ENCODE measurements around the gene PHYH.

- TF ChIP-seq, protein P1, sequence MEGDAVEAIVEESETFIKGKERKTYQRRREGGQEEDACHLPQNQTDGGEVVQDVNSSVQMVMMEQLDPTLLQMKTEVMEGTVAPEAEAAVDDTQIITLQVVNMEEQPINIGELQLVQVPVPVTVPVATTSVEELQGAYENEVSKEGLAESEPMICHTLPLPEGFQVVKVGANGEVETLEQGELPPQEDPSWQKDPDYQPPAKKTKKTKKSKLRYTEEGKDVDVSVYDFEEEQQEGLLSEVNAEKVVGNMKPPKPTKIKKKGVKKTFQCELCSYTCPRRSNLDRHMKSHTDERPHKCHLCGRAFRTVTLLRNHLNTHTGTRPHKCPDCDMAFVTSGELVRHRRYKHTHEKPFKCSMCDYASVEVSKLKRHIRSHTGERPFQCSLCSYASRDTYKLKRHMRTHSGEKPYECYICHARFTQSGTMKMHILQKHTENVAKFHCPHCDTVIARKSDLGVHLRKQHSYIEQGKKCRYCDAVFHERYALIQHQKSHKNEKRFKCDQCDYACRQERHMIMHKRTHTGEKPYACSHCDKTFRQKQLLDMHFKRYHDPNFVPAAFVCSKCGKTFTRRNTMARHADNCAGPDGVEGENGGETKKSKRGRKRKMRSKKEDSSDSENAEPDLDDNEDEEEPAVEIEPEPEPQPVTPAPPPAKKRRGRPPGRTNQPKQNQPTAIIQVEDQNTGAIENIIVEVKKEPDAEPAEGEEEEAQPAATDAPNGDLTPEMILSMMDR (IDR thresholded peaks at IDR 0.05): no peak
- no peak for TF ChIP-seq POLR2A (IDR thresholded peaks at IDR 0.05)
Measured at GRCh38 chr10:13268841-13269240, 31.0 kb downstream of the PHYH start.

Data from heart left ventricle (tissue), 13 donors.